OCI-LY1 (cell line): ENCODE data around the gene PARP3.

Source experiments
- H2AFZ ChIP-seq: fragments of 200-600 bp; sonication (generic), shearing (Covaris generic); 2 replicates; pipeline ENCODE4 v1.6.0; 2014; ENCODE audit warnings: antibody characterized with exemption, mild to moderate bottlenecking, low read length
- H3F3A ChIP-seq: fragments of 200-600 bp; sonication (generic), shearing (Covaris generic); 2 replicates; pipeline ENCODE4 v1.6.0; 2014; ENCODE audit warnings: mild to moderate bottlenecking, antibody characterized with exemption, low read length, moderate library complexity; ENCODE audit not compliant: insufficient read depth
- H3K27ac ChIP-seq: fragments of 200-600 bp; sonication (generic); 2 replicates; pipeline ENCODE4 v1.5.1; 2014; ENCODE audit warnings: low read length, mixed run types, mild to moderate bottlenecking, low read depth; ENCODE audit not compliant: poor library complexity, severe bottlenecking
- H3K27me3 ChIP-seq: fragments of 200-600 bp; sonication (generic); 2 replicates; pipeline ENCODE4 v1.6.0; 2014; ENCODE audit warnings: antibody characterized with exemption, mild to moderate bottlenecking, low read length, moderate library complexity; ENCODE audit not compliant: insufficient read depth
- H3K36me3 ChIP-seq: fragments of 200-600 bp; sonication (generic); 2 replicates; pipeline ENCODE4 v1.6.1; 2014; ENCODE audit warnings: mild to moderate bottlenecking, antibody characterized with exemption, low read length, moderate library complexity, mixed read lengths; ENCODE audit not compliant: insufficient read depth
- H3K4me1 ChIP-seq: fragments of 200-600 bp; sonication (generic); 2 replicates; pipeline ENCODE4 v1.5.1; 2014; ENCODE audit warnings: mild to moderate bottlenecking, low read length, moderate library complexity; ENCODE audit not compliant: insufficient read depth, severe bottlenecking
- H3K4me2 ChIP-seq: fragments of 200-600 bp; sonication (generic), shearing (Covaris generic); 2 replicates; pipeline ENCODE4 v1.6.1; 2014; ENCODE audit warnings: low read length
- H3K4me3 ChIP-seq: fragments of 200-600 bp; sonication (generic); 2 replicates; pipeline ENCODE4 v1.5.1; 2014; ENCODE audit warnings: low read length, low read depth, mild to moderate bottlenecking, mixed read lengths; ENCODE audit not compliant: poor library complexity, severe bottlenecking
- H3K79me2 ChIP-seq: fragments of 200-600 bp; shearing (Covaris generic); 2 replicates; pipeline ENCODE4 v1.6.1; 2016; ENCODE audit warnings: mixed run types, low read length, mixed read lengths; ENCODE audit not compliant: insufficient read depth
- H3K9ac ChIP-seq: fragments of 200-600 bp; sonication (generic), shearing (Covaris generic); 2 replicates; pipeline ENCODE4 v1.6.1; 2014; ENCODE audit warnings: mild to moderate bottlenecking, low read length, mixed read lengths
- H3K9me2 ChIP-seq: fragments of 200-600 bp; sonication (generic), shearing (Covaris generic); 2 replicates; pipeline ENCODE4 v1.6.1; 2014; ENCODE audit warnings: low read depth, mild to moderate bottlenecking, low read length, mixed read lengths
- H3K9me3 ChIP-seq: fragments of 200-600 bp; shearing (Covaris generic); 2 replicates; pipeline ENCODE4 v1.6.1; 2014; ENCODE audit warnings: low read length, mixed read lengths
- H4K20me1 ChIP-seq: fragments of 200-600 bp; sonication (generic), shearing (Covaris generic); 2 replicates; pipeline ENCODE4 v1.6.0; 2016; ENCODE audit warnings: mild to moderate bottlenecking, low read length; ENCODE audit not compliant: insufficient read depth
- EZH2 ChIP-seq: fragments of 200-600 bp; sonication (generic), shearing (Covaris generic); IDR thresholded peaks from 2 replicates; pipeline ENCODE4 v1.8.0; 2017; ENCODE audit warnings: borderline replicate concordance, mixed run types, mild to moderate bottlenecking, antibody characterized with exemption, low read length, moderate library complexity, mixed read lengths
- TF ChIP-seq, protein P1 (sequence below): fragments of 200-600 bp; sonication (generic), shearing (Covaris generic); IDR thresholded peaks from 2 replicates; pipeline ENCODE4 v1.5.1; 2017; ENCODE audit warnings: mild to moderate bottlenecking, antibody characterized with exemption, low read length, moderate library complexity, mixed read lengths

The PARP3 gene

DNA sequence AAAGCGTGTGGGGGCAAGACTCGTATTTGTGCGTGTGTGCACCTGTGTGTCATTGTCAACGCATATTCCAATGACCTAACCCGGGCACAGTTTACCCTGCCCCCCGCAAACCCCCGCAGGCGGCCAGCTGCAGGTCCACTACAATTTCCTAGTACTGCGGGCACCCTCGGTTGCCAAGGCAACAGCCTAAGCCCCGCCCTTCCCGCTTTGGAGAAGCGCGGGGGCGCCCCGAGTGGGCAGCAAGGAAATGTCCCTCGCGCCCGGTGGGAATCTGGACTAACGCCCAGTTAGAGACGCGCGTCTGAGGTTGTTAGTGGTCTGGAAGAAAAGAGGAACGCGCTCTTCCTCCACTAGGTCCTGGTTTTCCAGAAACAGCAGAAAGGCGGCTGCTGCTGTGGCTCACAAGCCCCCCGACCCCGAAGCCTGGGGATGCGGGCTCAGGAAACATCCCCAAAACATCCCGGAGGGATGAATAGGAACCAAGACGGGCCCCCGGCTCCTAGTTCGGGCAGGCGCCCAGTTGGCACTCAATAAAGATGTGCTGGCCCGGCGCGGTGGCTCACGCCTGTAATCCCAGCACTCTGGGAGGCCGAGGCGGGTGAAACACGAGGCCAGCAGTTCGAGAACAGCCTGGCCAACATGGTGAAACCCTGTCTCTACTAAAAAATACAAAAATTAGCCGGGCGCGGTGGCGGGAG, 33.8 kb downstream of the PARP3 start:
- 0 out of 2 replicates have a peak, but pooled peaks cover 8% of the 10 kb centered on the region for H3F3A ChIP-seq
- H3K4me1 ChIP-seq: peaks cover 38% of the 10 kb centered on the region
- H3K79me2 ChIP-seq: no peaks in the 10 kb centered on the region
- H3K27ac ChIP-seq: peak overlapping the region; percentile 85
- H3K4me2 ChIP-seq: peak overlapping the region; percentile 86
- peak overlapping the region; percentile 98 for H3K4me3 ChIP-seq
- H3K36me3 ChIP-seq: peaks cover 9% of the 10 kb centered on the region
- H3K9ac ChIP-seq: peak overlapping the region; percentile 99
- TF ChIP-seq, protein P1, sequence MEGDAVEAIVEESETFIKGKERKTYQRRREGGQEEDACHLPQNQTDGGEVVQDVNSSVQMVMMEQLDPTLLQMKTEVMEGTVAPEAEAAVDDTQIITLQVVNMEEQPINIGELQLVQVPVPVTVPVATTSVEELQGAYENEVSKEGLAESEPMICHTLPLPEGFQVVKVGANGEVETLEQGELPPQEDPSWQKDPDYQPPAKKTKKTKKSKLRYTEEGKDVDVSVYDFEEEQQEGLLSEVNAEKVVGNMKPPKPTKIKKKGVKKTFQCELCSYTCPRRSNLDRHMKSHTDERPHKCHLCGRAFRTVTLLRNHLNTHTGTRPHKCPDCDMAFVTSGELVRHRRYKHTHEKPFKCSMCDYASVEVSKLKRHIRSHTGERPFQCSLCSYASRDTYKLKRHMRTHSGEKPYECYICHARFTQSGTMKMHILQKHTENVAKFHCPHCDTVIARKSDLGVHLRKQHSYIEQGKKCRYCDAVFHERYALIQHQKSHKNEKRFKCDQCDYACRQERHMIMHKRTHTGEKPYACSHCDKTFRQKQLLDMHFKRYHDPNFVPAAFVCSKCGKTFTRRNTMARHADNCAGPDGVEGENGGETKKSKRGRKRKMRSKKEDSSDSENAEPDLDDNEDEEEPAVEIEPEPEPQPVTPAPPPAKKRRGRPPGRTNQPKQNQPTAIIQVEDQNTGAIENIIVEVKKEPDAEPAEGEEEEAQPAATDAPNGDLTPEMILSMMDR: peak; percentile 20; the same call in 1 of the 2 replicates
- no peak for TF ChIP-seq EZH2
- H4K20me1 ChIP-seq: no peaks in the 10 kb centered on the region
- no peak overlapping the region for H2AFZ ChIP-seq
- H3K27me3 ChIP-seq: no peaks in the 10 kb centered on the region
- H3K9me3 ChIP-seq: no peaks in the 10 kb centered on the region
- no peaks in the 10 kb centered on the region for H3K9me2 ChIP-seq

- TF ChIP-seq, protein P1: no peak
- TF ChIP-seq EZH2: no peak
- peak overlapping the region; percentile 0 for H3K4me3 ChIP-seq
- no peak overlapping the region for H2AFZ ChIP-seq
- no peaks in the 10 kb centered on the region for H3K9me2 ChIP-seq
- peak overlapping the region; percentile 28; the same call in 1 of the 2 replicates for H3K4me2 ChIP-seq
- peak overlapping the region; percentile 77 for H3K27ac ChIP-seq
- no peaks in the 10 kb centered on the region for H3K9me3 ChIP-seq
- H4K20me1 ChIP-seq: no peaks in the 10 kb centered on the region
- H3F3A ChIP-seq: 0 out of 2 replicates have a peak, but pooled peaks cover 8% of the 10 kb centered on the region
- peaks cover 47% of the 10 kb centered on the region for H3K4me1 ChIP-seq
- H3K9ac ChIP-seq: no peak overlapping the region; the same call in 1 of the 2 replicates
- H3K36me3 ChIP-seq: peaks cover 4% of the 10 kb centered on the region; the same call in 1 of the 2 replicates
- no peaks in the 10 kb centered on the region for H3K27me3 ChIP-seq
- H3K79me2 ChIP-seq: no peaks in the 10 kb centered on the region
Measured at GRCh38 chr3:51977446-51978142, 35.4 kb downstream of the PARP3 start.

DNA sequence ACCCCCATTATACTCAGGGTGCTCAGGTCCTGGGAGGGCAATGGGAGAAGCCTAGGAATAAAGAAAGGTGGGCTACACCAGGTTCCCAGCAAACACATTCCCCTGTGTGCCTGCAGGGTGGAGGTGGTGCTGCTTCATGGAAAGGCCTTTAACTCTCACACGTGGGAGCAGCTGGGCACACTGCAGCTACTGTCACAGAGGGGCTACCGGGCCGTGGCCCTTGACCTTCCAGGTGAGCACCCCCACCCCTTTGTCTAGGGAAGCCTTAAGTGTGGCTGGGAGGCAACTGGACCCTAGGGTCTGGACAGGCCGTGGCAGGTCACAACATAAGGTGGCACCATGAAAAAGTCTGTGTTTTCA, 36.0 kb downstream of the PARP3 start:
- H3K9ac ChIP-seq: no peak overlapping the region
- TF ChIP-seq, protein P1: no peak
- TF ChIP-seq EZH2: no peak

More for the DNA sequence above, 36.0 kb downstream of the PARP3 start:
- no peak overlapping the region for H3K4me2 ChIP-seq
- H4K20me1 ChIP-seq: no peaks in the 10 kb centered on the region
- H3K4me1 ChIP-seq: peaks cover 50% of the 10 kb centered on the region
- H3K36me3 ChIP-seq: peaks cover 4% of the 10 kb centered on the region; the same call in 1 of the 2 replicates
- no peaks in the 10 kb centered on the region for H3K79me2 ChIP-seq
- H3K9me2 ChIP-seq: no peaks in the 10 kb centered on the region
- H2AFZ ChIP-seq: no peak overlapping the region
- peak overlapping the region; percentile 77 for H3K27ac ChIP-seq
- 0 out of 2 replicates have a peak, but pooled peaks cover 8% of the 10 kb centered on the region for H3F3A ChIP-seq
- no peak overlapping the region for H3K4me3 ChIP-seq
- H3K9me3 ChIP-seq: no peaks in the 10 kb centered on the region
- H3K27me3 ChIP-seq: no peaks in the 10 kb centered on the region
